Nephron (organoid): Measurements from ENCODE around the gene RLF.
"Not testable (repeated sequence)": the region's sequence is repeated elsewhere in the genome, so short reads cannot be mapped to it uniquely, and the experiment has no call there.

ENCODE experiments used
- H3K27ac Mint-ChIP-seq, 3 experiments: 2 replicates each; pipeline ENCODE4 v1.8.0; 2020; ENCODE audit warnings: mixed read lengths in 3 of 3, mild to moderate bottlenecking in 2 of 3, moderate library complexity in 1 of 3
- H3K27me3 Mint-ChIP-seq: 2 replicates; pipeline ENCODE4 v1.8.0; 2021; ENCODE audit warnings: low read depth, mild to moderate bottlenecking, moderate library complexity, mixed read lengths
- H3K36me3 Mint-ChIP-seq: 2 replicates; pipeline ENCODE4 v1.8.0; 2020; ENCODE audit warnings: low read depth, mixed read lengths
- H3K4me1 Mint-ChIP-seq: 2 replicates; pipeline ENCODE4 v1.8.0; 2020; ENCODE audit warnings: mixed read lengths
- H3K4me3 Mint-ChIP-seq, 3 experiments: 2 replicates each; pipeline ENCODE4 v1.8.0; 2020; ENCODE audit warnings: mild to moderate bottlenecking in 3 of 3, mixed read lengths in 3 of 3, moderate library complexity in 2 of 3
- H3K9me3 Mint-ChIP-seq: 2 replicates; pipeline ENCODE4 v1.8.0; 2020; ENCODE audit warnings: mixed read lengths
- TF ChIP-seq, protein P1 (sequence below), 3 experiments: fragments of 200-600 bp; sonication (generic); IDR thresholded peaks; one replicate each; pipeline ENCODE4 v1.5.0; 2021; ENCODE audit warnings: antibody characterized with exemption in 3 of 3; ENCODE audit not compliant: unreplicated experiment in 3 of 3

The RLF gene

GRCh38 chr1:40187399-40187798 is 26.2 kb downstream of the RLF start:
- TF ChIP-seq, protein P1, sequence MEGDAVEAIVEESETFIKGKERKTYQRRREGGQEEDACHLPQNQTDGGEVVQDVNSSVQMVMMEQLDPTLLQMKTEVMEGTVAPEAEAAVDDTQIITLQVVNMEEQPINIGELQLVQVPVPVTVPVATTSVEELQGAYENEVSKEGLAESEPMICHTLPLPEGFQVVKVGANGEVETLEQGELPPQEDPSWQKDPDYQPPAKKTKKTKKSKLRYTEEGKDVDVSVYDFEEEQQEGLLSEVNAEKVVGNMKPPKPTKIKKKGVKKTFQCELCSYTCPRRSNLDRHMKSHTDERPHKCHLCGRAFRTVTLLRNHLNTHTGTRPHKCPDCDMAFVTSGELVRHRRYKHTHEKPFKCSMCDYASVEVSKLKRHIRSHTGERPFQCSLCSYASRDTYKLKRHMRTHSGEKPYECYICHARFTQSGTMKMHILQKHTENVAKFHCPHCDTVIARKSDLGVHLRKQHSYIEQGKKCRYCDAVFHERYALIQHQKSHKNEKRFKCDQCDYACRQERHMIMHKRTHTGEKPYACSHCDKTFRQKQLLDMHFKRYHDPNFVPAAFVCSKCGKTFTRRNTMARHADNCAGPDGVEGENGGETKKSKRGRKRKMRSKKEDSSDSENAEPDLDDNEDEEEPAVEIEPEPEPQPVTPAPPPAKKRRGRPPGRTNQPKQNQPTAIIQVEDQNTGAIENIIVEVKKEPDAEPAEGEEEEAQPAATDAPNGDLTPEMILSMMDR (IDR thresholded peaks at IDR 0.05; ENCODE audit: unreplicated experiment in 3 of 3), result no peak
- no peak overlapping the region for H3K4me3 Mint-ChIP-seq
- H3K27me3 Mint-ChIP-seq, result no peaks in the 10 kb centered on the region
- no peak overlapping the region for H3K27ac Mint-ChIP-seq
- peaks cover 27% of the 10 kb centered on the region for H3K4me1 Mint-ChIP-seq
- no peaks in the 10 kb centered on the region for H3K9me3 Mint-ChIP-seq
- peaks cover 22% of the 10 kb centered on the region for H3K36me3 Mint-ChIP-seq

- not testable (repeated sequence) for H3K27me3 Mint-ChIP-seq, H3K9me3 Mint-ChIP-seq, H3K27ac Mint-ChIP-seq, H3K4me3 Mint-ChIP-seq, H3K4me1 Mint-ChIP-seq
- H3K36me3 Mint-ChIP-seq, result peaks cover 49% of the 10 kb centered on the region
These were observed 33.5 kb downstream of the RLF start for GRCh38 chr1:40194639-40195038.

GRCh38 chr1:40197656-40198055 is 36.5 kb downstream of the RLF start:
- H3K27me3 Mint-ChIP-seq, result no peaks in the 10 kb centered on the region
- H3K9me3 Mint-ChIP-seq, result no peaks in the 10 kb centered on the region
- H3K4me3 Mint-ChIP-seq, result no peak overlapping the region
- peaks cover 37% of the 10 kb centered on the region for H3K36me3 Mint-ChIP-seq
- H3K4me1 Mint-ChIP-seq, result no peaks in the 10 kb centered on the region
- TF ChIP-seq, protein P1 (IDR thresholded peaks at IDR 0.05; ENCODE audit: unreplicated experiment in 3 of 3), result peak in 2 of 3 experiments; percentile 10 to 14
- no peak overlapping the region for H3K27ac Mint-ChIP-seq

GRCh38 chr1:40199126-40199525 is 37.9 kb downstream of the RLF start:
- no peak overlapping the region for H3K27ac Mint-ChIP-seq
- TF ChIP-seq, protein P1 (IDR thresholded peaks at IDR 0.05; ENCODE audit: unreplicated experiment in 3 of 3), result no peak
- H3K4me1 Mint-ChIP-seq, result no peaks in the 10 kb centered on the region
- no peak overlapping the region for H3K4me3 Mint-ChIP-seq
- no peaks in the 10 kb centered on the region for H3K27me3 Mint-ChIP-seq
- peaks cover 38% of the 10 kb centered on the region for H3K36me3 Mint-ChIP-seq
- no peaks in the 10 kb centered on the region for H3K9me3 Mint-ChIP-seq

DNA sequence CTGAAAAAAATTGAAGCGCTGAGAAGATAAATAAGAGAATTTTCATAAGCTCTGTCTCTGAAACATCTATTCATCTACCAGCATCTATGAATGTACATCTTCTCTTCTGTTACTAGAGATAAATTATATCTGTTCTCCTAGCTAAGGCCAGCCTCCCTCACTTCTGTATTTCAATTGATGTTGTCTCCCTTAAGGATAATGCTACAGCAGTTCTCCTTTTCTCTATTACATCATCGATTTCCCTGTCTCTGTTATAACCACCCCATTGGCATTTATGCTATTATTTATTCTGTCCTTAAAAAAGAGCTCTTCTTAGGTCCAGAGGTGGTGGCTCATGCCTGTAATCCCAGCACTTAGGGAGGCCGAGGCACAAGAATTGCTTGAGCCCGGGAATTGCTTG is 43.7 kb downstream of the RLF start:
- no peaks in the 10 kb centered on the region for H3K4me1 Mint-ChIP-seq
- TF ChIP-seq, protein P1 (IDR thresholded peaks at IDR 0.05; ENCODE audit: unreplicated experiment in 3 of 3), result no peak

GRCh38 chr1:40210511-40211204 is 49.5 kb downstream of the RLF start:
- H3K27ac Mint-ChIP-seq, result no peak overlapping the region
- H3K27me3 Mint-ChIP-seq, result no peaks in the 10 kb centered on the region
- peaks cover 36% of the 10 kb centered on the region for H3K36me3 Mint-ChIP-seq
- no peak overlapping the region for H3K4me3 Mint-ChIP-seq
- no peaks in the 10 kb centered on the region for H3K4me1 Mint-ChIP-seq
- no peaks in the 10 kb centered on the region for H3K9me3 Mint-ChIP-seq
- TF ChIP-seq, protein P1 (IDR thresholded peaks at IDR 0.05; ENCODE audit: unreplicated experiment in 3 of 3), result no peak

More for the DNA sequence above, 43.7 kb downstream of the RLF start:
- Mint-ChIP-seq H3K9me3 (no peaks in the 10 kb centered on the region), H3K27me3 (no peaks in the 10 kb centered on the region), H3K36me3 (peaks cover 36% of the 10 kb centered on the region), H3K4me3 (no peak overlapping the region), H3K27ac (no peak overlapping the region)
